ENCODE results near the gene THEMIS. TPM values are rescaled to one million over a fixed set of nuclear protein-coding genes. Genes with fewer than 3 reads are reported as not detected.

THEMIS gene
- total RNA-seq, 1 donor from 2014 or later = 0.07 TPM

DNA sequence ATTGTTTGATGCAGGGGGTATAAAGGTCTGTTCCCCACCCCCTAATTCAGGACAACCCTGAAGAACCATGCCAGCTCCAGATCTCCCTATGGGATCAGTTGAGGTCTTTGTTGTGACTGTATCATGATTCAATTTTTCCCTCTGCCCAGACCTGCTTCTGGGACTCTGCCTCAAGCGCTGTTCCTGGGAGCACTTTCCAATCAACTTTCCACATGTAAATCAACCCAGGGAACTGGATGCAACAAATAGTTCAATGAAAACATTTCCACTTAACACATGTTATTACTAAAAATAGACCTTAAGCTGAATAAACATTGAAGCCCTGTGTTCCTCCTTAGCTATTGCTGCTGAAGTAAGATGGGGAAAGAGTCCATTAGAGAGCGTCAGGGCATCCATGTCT, 184.4 kb downstream of the THEMIS start:
- no peak overlapping the region for H3K4me3 ChIP-seq (ENCODE audit: insufficient read depth, low read depth, low read length)
- H3K4me2 ChIP-seq (ENCODE audit: low read length) = no peak overlapping the region
- H3K27ac ChIP-seq (ENCODE audit: low read depth, low read length) = no peak overlapping the region
- Mint-ChIP-seq H3K36me3 (ENCODE audit: low read depth, unreplicated experiment) (no peaks in the 10 kb centered on the region), H3K4me3 (ENCODE audit: unreplicated experiment) (no peak overlapping the region), H3K27me3 (ENCODE audit: low read depth, unreplicated experiment) (peaks cover 5% of the 10 kb centered on the region), H3K4me1 (ENCODE audit: low read depth, unreplicated experiment) (no peaks in the 10 kb centered on the region), H3K27ac (ENCODE audit: unreplicated experiment) (no peak overlapping the region), H3K9me3 (ENCODE audit: unreplicated experiment) (no peaks in the 10 kb centered on the region)
- no peaks in the 10 kb centered on the region for H3K27me3 ChIP-seq (ENCODE audit: insufficient read depth, low read length)
- no peaks in the 10 kb centered on the region for H3K9me3 ChIP-seq (ENCODE audit: insufficient read depth, low read depth, low read length)
- TF ChIP-seq, protein P1, sequence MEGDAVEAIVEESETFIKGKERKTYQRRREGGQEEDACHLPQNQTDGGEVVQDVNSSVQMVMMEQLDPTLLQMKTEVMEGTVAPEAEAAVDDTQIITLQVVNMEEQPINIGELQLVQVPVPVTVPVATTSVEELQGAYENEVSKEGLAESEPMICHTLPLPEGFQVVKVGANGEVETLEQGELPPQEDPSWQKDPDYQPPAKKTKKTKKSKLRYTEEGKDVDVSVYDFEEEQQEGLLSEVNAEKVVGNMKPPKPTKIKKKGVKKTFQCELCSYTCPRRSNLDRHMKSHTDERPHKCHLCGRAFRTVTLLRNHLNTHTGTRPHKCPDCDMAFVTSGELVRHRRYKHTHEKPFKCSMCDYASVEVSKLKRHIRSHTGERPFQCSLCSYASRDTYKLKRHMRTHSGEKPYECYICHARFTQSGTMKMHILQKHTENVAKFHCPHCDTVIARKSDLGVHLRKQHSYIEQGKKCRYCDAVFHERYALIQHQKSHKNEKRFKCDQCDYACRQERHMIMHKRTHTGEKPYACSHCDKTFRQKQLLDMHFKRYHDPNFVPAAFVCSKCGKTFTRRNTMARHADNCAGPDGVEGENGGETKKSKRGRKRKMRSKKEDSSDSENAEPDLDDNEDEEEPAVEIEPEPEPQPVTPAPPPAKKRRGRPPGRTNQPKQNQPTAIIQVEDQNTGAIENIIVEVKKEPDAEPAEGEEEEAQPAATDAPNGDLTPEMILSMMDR (IDR thresholded peaks at IDR 0.05; ENCODE audit: insufficient read depth, low read depth, low read length) = no peak
- TF ChIP-seq EZH2 (IDR thresholded peaks at IDR 0.05; ENCODE audit: insufficient read depth, low read length) = no peak
- DNase-seq (ENCODE audit: low read depth) (no peak), FAIRE-seq (no peak)
- no peaks in the 10 kb centered on the region for H4K20me1 ChIP-seq (ENCODE audit: insufficient read depth, low read length)
- H3K36me3 ChIP-seq (ENCODE audit: insufficient read depth, low read length) = no peaks in the 10 kb centered on the region
- H3K79me2 ChIP-seq (ENCODE audit: insufficient read depth, low read length) = no peaks in the 10 kb centered on the region
- H3K9ac ChIP-seq (ENCODE audit: low read length) = no peak overlapping the region
- H2AFZ ChIP-seq (ENCODE audit: low read depth, low read length) = no peak overlapping the region
- H3K4me1 ChIP-seq (ENCODE audit: insufficient read depth, low read length) = no peaks in the 10 kb centered on the region

DNA sequence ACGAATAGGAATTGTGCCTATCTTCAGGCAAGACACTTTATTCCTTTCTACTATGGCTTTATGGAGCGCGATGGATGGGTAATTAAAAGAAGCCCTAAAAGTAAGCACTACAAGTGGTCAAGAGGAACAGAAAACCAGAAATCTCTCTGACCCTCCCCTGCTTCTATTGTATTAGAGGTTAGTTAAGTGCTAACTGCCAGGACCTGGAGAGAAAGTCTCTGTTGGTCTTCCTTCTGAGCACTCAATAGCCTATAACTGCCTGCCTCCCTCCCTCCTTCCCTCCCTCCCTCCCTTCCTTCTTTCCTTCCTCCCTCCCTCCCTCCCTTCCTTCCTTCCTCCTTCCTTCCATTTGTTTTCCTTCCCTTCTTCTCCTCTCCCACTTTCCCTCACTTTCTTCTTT, 190.2 kb downstream of the THEMIS start:
- Histone ChIP-seq H3K9me3 (ENCODE audit: insufficient read depth, low read depth, low read length) (no peaks in the 10 kb centered on the region), H4K20me1 (ENCODE audit: insufficient read depth, low read length) (no peaks in the 10 kb centered on the region), H3K4me2 (ENCODE audit: low read length) (no peak overlapping the region), H3K27me3 (ENCODE audit: insufficient read depth, low read length) (no peaks in the 10 kb centered on the region), H2AFZ (ENCODE audit: low read depth, low read length) (no peak overlapping the region), H3K4me1 (ENCODE audit: insufficient read depth, low read length) (no peaks in the 10 kb centered on the region), H3K79me2 (ENCODE audit: insufficient read depth, low read length) (no peaks in the 10 kb centered on the region), H3K4me3 (ENCODE audit: insufficient read depth, low read depth, low read length) (no peak overlapping the region), H3K36me3 (ENCODE audit: insufficient read depth, low read length) (no peaks in the 10 kb centered on the region), H3K27ac (ENCODE audit: low read depth, low read length) (no peak overlapping the region), H3K9ac (ENCODE audit: low read length) (no peak overlapping the region)
- FAIRE-seq = no peak
- Mint-ChIP-seq H3K36me3 (ENCODE audit: low read depth, unreplicated experiment) (no peaks in the 10 kb centered on the region), H3K27me3 (ENCODE audit: low read depth, unreplicated experiment) (peaks cover 11% of the 10 kb centered on the region), H3K27ac (ENCODE audit: unreplicated experiment) (no peak overlapping the region), H3K4me3 (ENCODE audit: unreplicated experiment) (no peak overlapping the region), H3K9me3 (ENCODE audit: unreplicated experiment) (no peaks in the 10 kb centered on the region), H3K4me1 (ENCODE audit: low read depth, unreplicated experiment) (no peaks in the 10 kb centered on the region)
- DNase-seq (ENCODE audit: low read depth) = no peak
- TF ChIP-seq, protein P1 (IDR thresholded peaks at IDR 0.05; ENCODE audit: insufficient read depth, low read depth, low read length) = no peak
- TF ChIP-seq EZH2 (IDR thresholded peaks at IDR 0.05; ENCODE audit: insufficient read depth, low read length) = no peak

DNA sequence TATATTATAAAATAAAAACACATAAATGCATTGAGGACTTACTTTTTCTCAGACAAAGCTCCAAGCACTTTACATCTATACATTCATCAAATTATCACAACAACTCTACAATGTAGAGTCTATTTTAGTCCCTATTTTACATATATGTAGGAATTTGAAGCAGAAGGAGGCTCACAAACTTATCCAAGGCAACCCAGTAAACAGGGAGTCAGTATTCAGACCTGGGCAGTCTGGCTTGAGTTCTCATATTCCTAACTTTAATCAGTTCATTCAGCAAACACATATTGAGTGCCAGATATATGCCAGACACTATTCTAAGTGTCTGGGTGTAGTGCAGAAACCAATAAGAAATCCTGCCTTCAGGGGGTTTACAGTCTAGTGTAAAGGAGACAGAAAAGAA, 194.6 kb downstream of the THEMIS start:
- Histone ChIP-seq H4K20me1 (ENCODE audit: insufficient read depth, low read length) (no peaks in the 10 kb centered on the region), H3K9me3 (ENCODE audit: insufficient read depth, low read depth, low read length) (no peaks in the 10 kb centered on the region), H3K27me3 (ENCODE audit: insufficient read depth, low read length) (no peaks in the 10 kb centered on the region), H3K9ac (ENCODE audit: low read length) (no peak overlapping the region), H3K79me2 (ENCODE audit: insufficient read depth, low read length) (no peaks in the 10 kb centered on the region), H3K36me3 (ENCODE audit: insufficient read depth, low read length) (no peaks in the 10 kb centered on the region), H2AFZ (ENCODE audit: low read depth, low read length) (no peak overlapping the region), H3K4me3 (ENCODE audit: insufficient read depth, low read depth, low read length) (no peak overlapping the region), H3K27ac (ENCODE audit: low read depth, low read length) (no peak overlapping the region), H3K4me1 (ENCODE audit: insufficient read depth, low read length) (no peaks in the 10 kb centered on the region), H3K4me2 (ENCODE audit: low read length) (no peak overlapping the region)
- Mint-ChIP-seq H3K27me3 (ENCODE audit: low read depth, unreplicated experiment) (peaks cover 3% of the 10 kb centered on the region), H3K36me3 (ENCODE audit: low read depth, unreplicated experiment) (no peaks in the 10 kb centered on the region), H3K4me3 (ENCODE audit: unreplicated experiment) (no peak overlapping the region), H3K27ac (ENCODE audit: unreplicated experiment) (no peak overlapping the region), H3K4me1 (ENCODE audit: low read depth, unreplicated experiment) (no peaks in the 10 kb centered on the region), H3K9me3 (ENCODE audit: unreplicated experiment) (no peaks in the 10 kb centered on the region)
- TF ChIP-seq, protein P1 (IDR thresholded peaks at IDR 0.05; ENCODE audit: insufficient read depth, low read depth, low read length) = no peak
- TF ChIP-seq EZH2 (IDR thresholded peaks at IDR 0.05; ENCODE audit: insufficient read depth, low read length) = no peak
- no peak for FAIRE-seq
- no peak for DNase-seq (ENCODE audit: low read depth)

Measured in astrocyte (in vitro differentiated cells and primary cell).